HG02623 (cell line): ENCODE measurements around the gene CSNK1G2.

Experiments
- ATAC-seq: cut with Tn5 transposase; IDR thresholded peaks from one replicate; pipeline ENCODE4 v1.9.1; 2021; ENCODE audit warnings: moderate library complexity; ENCODE audit not compliant: unreplicated experiment

Gene CSNK1G2

GRCh38 chr19:2014731-2015607, 74.0 kb downstream of the CSNK1G2 start:
- no peak for ATAC-seq

- ATAC-seq, result no peak
These were observed 74.6 kb downstream of the CSNK1G2 start, which contains the start of gene BTBD2 for GRCh38 chr19:2015608-2015950. Gene BTBD2, minus strand, starts transcription at chr19:2015714. Its CDS starts 11 bp downstream, at chr19:2015703.

GRCh38 chr19:2016041-2016807, 75.3 kb downstream of the CSNK1G2 start:
- no peak for ATAC-seq

GRCh38 chr19:2018752-2019151, 77.8 kb downstream of the CSNK1G2 start:
- ATAC-seq, result no peak

GRCh38 chr19:2021453-2022140, 80.6 kb downstream of the CSNK1G2 start:
- no peak for ATAC-seq

- ATAC-seq, result no peak
These were observed 81.3 kb downstream of the CSNK1G2 start for GRCh38 chr19:2022289-2022688.

GRCh38 chr19:2026770-2027169, 85.8 kb downstream of the CSNK1G2 start:
- no peak for ATAC-seq

GRCh38 chr19:2027361-2027760, 86.4 kb downstream of the CSNK1G2 start:
- ATAC-seq, result no peak
